22Rv1 (cell line): ENCODE data around the gene DNAJC17.

Experiments used
- CTCF ChIP-seq: fragments of 450-650 bp; IDR thresholded peaks from 2 replicates; pipeline ENCODE4 v1.5.1; 2017; ENCODE audit warnings: mild to moderate bottlenecking
- ZFX ChIP-seq: fragments of 450-650 bp; IDR thresholded peaks from 2 replicates; pipeline ENCODE4 v1.6.1; 2017; ENCODE audit warnings: antibody characterized with exemption, borderline replicate concordance

DNA sequence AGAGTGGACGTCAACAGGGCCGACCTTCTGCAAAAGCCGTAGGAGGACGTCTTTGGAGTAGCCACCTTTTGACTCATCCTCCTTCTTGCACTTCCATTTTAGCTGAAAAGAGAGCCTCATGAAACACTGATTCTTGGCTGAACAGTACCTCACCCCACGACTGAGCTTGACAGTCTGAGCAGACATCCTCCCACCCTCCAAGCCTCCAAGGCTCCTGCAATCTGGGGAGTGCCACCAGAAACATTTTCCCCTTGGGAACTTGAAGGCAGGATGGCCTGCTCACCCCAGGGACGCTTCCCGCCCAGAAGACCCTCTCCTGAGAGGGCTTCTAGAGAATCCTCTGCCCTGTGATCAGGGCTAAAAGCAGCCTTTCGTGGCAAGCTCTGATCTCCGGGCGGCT lies 32.3 kb downstream of the DNAJC17 start:
- no peak for TF ChIP-seq CTCF
- TF ChIP-seq ZFX, result no peak
